ENCODE results near the gene DBNL.

The DBNL gene

GRCh38 chr7:44045226-44046014 is 918 bp downstream of the DBNL start:
- no peak overlapping the region for H4K8ac ChIP-seq (ENCODE audit: low read depth, low read length)
- no peak overlapping the region for H3K4ac ChIP-seq (ENCODE audit: low read depth, low read length)
- peak overlapping the region; percentile 24 for H3K23ac ChIP-seq (ENCODE audit: low read length)
- H3K56ac ChIP-seq (ENCODE audit: low read length): peak overlapping the region; percentile 94
- peaks cover 24% of the 10 kb centered on the region for H3K79me1 ChIP-seq (ENCODE audit: low read length)
- peak; percentile 38 for DNase-seq
- peak overlapping the region; percentile 92 for H3K4me2 ChIP-seq (ENCODE audit: low read length)
- H3K9ac ChIP-seq (ENCODE audit: low read length): peak overlapping the region; percentile 90
- peak overlapping the region; percentile 46 for H3K27ac ChIP-seq (ENCODE audit: low read depth, low read length)
- H4K5ac ChIP-seq (ENCODE audit: low read length): peak overlapping the region; percentile 56
- peak overlapping the region; percentile 89 for H3K4me3 ChIP-seq (ENCODE audit: low read length)
- H3K18ac ChIP-seq (ENCODE audit: low read length): peak overlapping the region; percentile 3
- no peak overlapping the region for H2BK15ac ChIP-seq (replicated peaks; ENCODE audit: low read depth)
- no peak overlapping the region for H2BK120ac ChIP-seq (ENCODE audit: low read depth, low read length)
- H3K27me3 ChIP-seq (ENCODE audit: insufficient read depth, low read length, poor library complexity): no peaks in the 10 kb centered on the region
- H3K79me2 ChIP-seq (ENCODE audit: control insufficient read depth, insufficient read depth, low read length): peaks cover 15% of the 10 kb centered on the region
- H3K36me3 ChIP-seq (ENCODE audit: control insufficient read depth, insufficient read depth, low read length): peaks cover 3% of the 10 kb centered on the region
- peaks cover 3% of the 10 kb centered on the region for H3K4me1 ChIP-seq (ENCODE audit: control insufficient read depth, low read depth, low read length)
- no peak overlapping the region for H2AK5ac ChIP-seq (ENCODE audit: low read length)
- H2BK5ac ChIP-seq (ENCODE audit: low read length): no peak overlapping the region
- no CpG with 5 or more reads among the region's 15 CpGs for WGBS (ENCODE audit: extremely low coverage, insufficient coverage, low lambda C conversion rate)

- Histone ChIP-seq H3K4me3 (ENCODE audit: low read length) (no peak overlapping the region), H3K9ac (ENCODE audit: low read length) (no peak overlapping the region), H2BK120ac (ENCODE audit: low read depth, low read length) (no peak overlapping the region), H2BK15ac (replicated peaks; ENCODE audit: low read depth) (no peak overlapping the region), H3K23ac (ENCODE audit: low read length) (no peak overlapping the region), H2BK5ac (ENCODE audit: low read length) (no peak overlapping the region), H3K79me1 (ENCODE audit: low read length) (peaks cover 24% of the 10 kb centered on the region), H3K27ac (ENCODE audit: low read depth, low read length) (no peak overlapping the region), H4K5ac (ENCODE audit: low read length) (no peak overlapping the region), H3K36me3 (ENCODE audit: control insufficient read depth, insufficient read depth, low read length) (peaks cover 4% of the 10 kb centered on the region), H3K27me3 (ENCODE audit: insufficient read depth, low read length, poor library complexity) (no peaks in the 10 kb centered on the region), H3K18ac (ENCODE audit: low read length) (no peak overlapping the region), H3K4me2 (ENCODE audit: low read length) (no peak overlapping the region), H3K4me1 (ENCODE audit: control insufficient read depth, low read depth, low read length) (peaks cover 3% of the 10 kb centered on the region), H3K56ac (ENCODE audit: low read length) (no peak overlapping the region), H3K4ac (ENCODE audit: low read depth, low read length) (no peak overlapping the region), H4K8ac (ENCODE audit: low read depth, low read length) (no peak overlapping the region), H3K79me2 (ENCODE audit: control insufficient read depth, insufficient read depth, low read length) (peaks cover 15% of the 10 kb centered on the region), H2AK5ac (ENCODE audit: low read length) (no peak overlapping the region)
- DNase-seq: no peak
- WGBS (ENCODE audit: extremely low coverage, insufficient coverage, low lambda C conversion rate): no CpG with 5 or more reads among the region's 8 CpGs
Observed at GRCh38 chr7:44046321-44047061, 2.0 kb downstream of the DBNL start.

GRCh38 chr7:44048031-44048795 is 3.7 kb downstream of the DBNL start:
- Histone ChIP-seq H3K4me2 (ENCODE audit: low read length) (no peak overlapping the region), H3K18ac (ENCODE audit: low read length) (no peak overlapping the region), H3K4me3 (ENCODE audit: low read length) (no peak overlapping the region), H3K4ac (ENCODE audit: low read depth, low read length) (no peak overlapping the region), H3K27ac (ENCODE audit: low read depth, low read length) (no peak overlapping the region), H2AK5ac (ENCODE audit: low read length) (no peak overlapping the region), H4K5ac (ENCODE audit: low read length) (no peak overlapping the region), H3K79me1 (ENCODE audit: low read length) (peaks cover 24% of the 10 kb centered on the region), H3K23ac (ENCODE audit: low read length) (no peak overlapping the region), H3K79me2 (ENCODE audit: control insufficient read depth, insufficient read depth, low read length) (peaks cover 15% of the 10 kb centered on the region), H2BK15ac (replicated peaks; ENCODE audit: low read depth) (no peak overlapping the region), H3K56ac (ENCODE audit: low read length) (no peak overlapping the region), H3K27me3 (ENCODE audit: insufficient read depth, low read length, poor library complexity) (no peaks in the 10 kb centered on the region), H3K4me1 (ENCODE audit: control insufficient read depth, low read depth, low read length) (peaks cover 3% of the 10 kb centered on the region), H3K36me3 (ENCODE audit: control insufficient read depth, insufficient read depth, low read length) (peaks cover 4% of the 10 kb centered on the region), H3K9ac (ENCODE audit: low read length) (no peak overlapping the region), H2BK5ac (ENCODE audit: low read length) (no peak overlapping the region), H4K8ac (ENCODE audit: low read depth, low read length) (no peak overlapping the region), H2BK120ac (ENCODE audit: low read depth, low read length) (no peak overlapping the region)
- no peak for DNase-seq
- WGBS (ENCODE audit: extremely low coverage, insufficient coverage, low lambda C conversion rate): no CpG with 5 or more reads among the region's 7 CpGs

GRCh38 chr7:44050121-44050914 is 5.8 kb downstream of the DBNL start:
- H3K79me2 ChIP-seq (ENCODE audit: control insufficient read depth, insufficient read depth, low read length): peaks cover 11% of the 10 kb centered on the region
- no peak overlapping the region for H3K4me2 ChIP-seq (ENCODE audit: low read length)
- H3K4me1 ChIP-seq (ENCODE audit: control insufficient read depth, low read depth, low read length): no peaks in the 10 kb centered on the region
- no peak overlapping the region for H3K18ac ChIP-seq (ENCODE audit: low read length)
- no peak for DNase-seq
- no peak overlapping the region for H2BK120ac ChIP-seq (ENCODE audit: low read depth, low read length)
- H4K5ac ChIP-seq (ENCODE audit: low read length): no peak overlapping the region
- H3K23ac ChIP-seq (ENCODE audit: low read length): no peak overlapping the region
- H2BK5ac ChIP-seq (ENCODE audit: low read length): no peak overlapping the region
- no peak overlapping the region for H2BK15ac ChIP-seq (replicated peaks; ENCODE audit: low read depth)
- peaks cover 20% of the 10 kb centered on the region for H3K79me1 ChIP-seq (ENCODE audit: low read length)
- H3K4ac ChIP-seq (ENCODE audit: low read depth, low read length): no peak overlapping the region
- H3K36me3 ChIP-seq (ENCODE audit: control insufficient read depth, insufficient read depth, low read length): peaks cover 4% of the 10 kb centered on the region
- H3K4me3 ChIP-seq (ENCODE audit: low read length): no peak overlapping the region
- no peaks in the 10 kb centered on the region for H3K27me3 ChIP-seq (ENCODE audit: insufficient read depth, low read length, poor library complexity)
- H3K27ac ChIP-seq (ENCODE audit: low read depth, low read length): no peak overlapping the region
- H3K56ac ChIP-seq (ENCODE audit: low read length): no peak overlapping the region
- H3K9ac ChIP-seq (ENCODE audit: low read length): no peak overlapping the region
- H2AK5ac ChIP-seq (ENCODE audit: low read length): no peak overlapping the region
- no peak overlapping the region for H4K8ac ChIP-seq (ENCODE audit: low read depth, low read length)
- no CpG with 5 or more reads among the region's 14 CpGs for WGBS (ENCODE audit: extremely low coverage, insufficient coverage, low lambda C conversion rate)

GRCh38 chr7:44050915-44051560 is 6.5 kb downstream of the DBNL start:
- H3K9ac ChIP-seq (ENCODE audit: low read length): no peak overlapping the region
- H3K18ac ChIP-seq (ENCODE audit: low read length): no peak overlapping the region
- H3K56ac ChIP-seq (ENCODE audit: low read length): no peak overlapping the region
- H3K36me3 ChIP-seq (ENCODE audit: control insufficient read depth, insufficient read depth, low read length): peaks cover 4% of the 10 kb centered on the region
- H2AK5ac ChIP-seq (ENCODE audit: low read length): no peak overlapping the region
- WGBS (ENCODE audit: extremely low coverage, insufficient coverage, low lambda C conversion rate): no CpG with 5 or more reads among the region's 8 CpGs
- H2BK5ac ChIP-seq (ENCODE audit: low read length): no peak overlapping the region
- no peak overlapping the region for H2BK120ac ChIP-seq (ENCODE audit: low read depth, low read length)
- H3K4me2 ChIP-seq (ENCODE audit: low read length): no peak overlapping the region
- no peak overlapping the region for H3K23ac ChIP-seq (ENCODE audit: low read length)
- no peak overlapping the region for H3K4me3 ChIP-seq (ENCODE audit: low read length)
- DNase-seq: no peak
- H3K79me2 ChIP-seq (ENCODE audit: control insufficient read depth, insufficient read depth, low read length): peaks cover 6% of the 10 kb centered on the region
- peaks cover 14% of the 10 kb centered on the region for H3K79me1 ChIP-seq (ENCODE audit: low read length)
- H3K27ac ChIP-seq (ENCODE audit: low read depth, low read length): no peak overlapping the region
- H4K5ac ChIP-seq (ENCODE audit: low read length): no peak overlapping the region
- no peak overlapping the region for H4K8ac ChIP-seq (ENCODE audit: low read depth, low read length)
- H3K27me3 ChIP-seq (ENCODE audit: insufficient read depth, low read length, poor library complexity): no peaks in the 10 kb centered on the region
- no peaks in the 10 kb centered on the region for H3K4me1 ChIP-seq (ENCODE audit: control insufficient read depth, low read depth, low read length)
- H2BK15ac ChIP-seq (replicated peaks; ENCODE audit: low read depth): no peak overlapping the region
- H3K4ac ChIP-seq (ENCODE audit: low read depth, low read length): no peak overlapping the region
